HG03432 (cell line): Measurements from ENCODE around the gene PHGDH.

Experiments
- ATAC-seq: cut with Tn5 transposase; IDR thresholded peaks from one replicate; pipeline ENCODE4 v1.9.1; 2021; ENCODE audit warnings: mild to moderate bottlenecking, moderate library complexity; ENCODE audit not compliant: unreplicated experiment

Gene PHGDH

DNA sequence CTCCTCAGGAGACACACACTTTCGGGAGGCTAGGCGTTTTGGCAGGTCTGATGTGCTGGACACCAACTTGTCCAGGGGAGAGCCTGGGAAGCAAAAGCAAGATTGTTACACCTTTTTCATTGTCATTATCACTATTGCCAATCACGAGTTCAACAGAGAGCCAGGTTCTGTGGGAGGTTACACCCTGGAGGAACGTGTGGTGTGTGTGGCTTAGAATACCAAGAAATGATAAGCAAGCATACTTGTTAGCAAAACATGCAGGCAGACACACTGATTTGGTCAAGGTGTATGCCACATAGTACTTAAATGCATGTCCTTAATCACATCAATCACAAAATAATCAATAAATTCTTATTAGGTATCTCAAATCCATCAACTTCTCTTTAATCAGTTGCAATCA is 40.9 kb downstream of the PHGDH start:
- ATAC-seq = no peak

DNA sequence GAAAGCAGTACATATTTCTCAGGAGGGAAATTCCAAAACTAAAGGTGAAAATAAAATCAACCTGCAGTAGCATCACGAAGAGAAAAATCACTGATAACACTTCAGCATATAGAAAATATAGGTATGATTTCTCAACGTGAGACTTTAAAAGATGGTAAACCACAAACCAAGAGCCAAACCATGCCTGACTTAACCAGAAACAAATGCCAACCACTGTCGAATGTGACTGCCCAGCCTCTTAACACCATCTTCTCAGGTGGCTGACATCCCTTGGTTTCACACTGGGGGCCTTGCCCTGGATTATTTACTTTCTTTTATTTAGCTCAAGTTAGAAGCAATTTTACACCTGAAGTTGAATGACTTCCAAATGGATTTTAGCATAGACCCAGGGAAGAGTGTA is 46.9 kb downstream of the PHGDH start:
- no peak for ATAC-seq

DNA sequence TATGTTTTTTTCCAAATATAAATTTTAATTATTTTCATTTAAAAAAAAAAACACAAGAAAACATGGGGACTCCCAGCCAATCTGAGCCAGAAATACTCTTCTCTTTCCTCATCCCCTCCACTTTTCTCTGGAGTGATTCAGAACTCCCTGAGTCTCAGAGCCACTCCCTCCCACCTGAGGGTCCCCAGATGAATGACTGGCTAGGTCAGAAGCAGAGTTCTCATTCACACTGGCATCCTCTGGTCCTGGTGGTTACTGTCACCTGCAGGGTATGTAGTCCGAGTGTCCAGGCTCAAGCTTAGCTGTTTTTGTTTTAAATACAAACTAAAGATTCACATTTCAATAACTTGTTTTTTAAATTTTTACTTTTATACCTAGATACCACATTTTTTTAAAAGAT is 50.7 kb downstream of the PHGDH start:
- ATAC-seq = no peak

DNA sequence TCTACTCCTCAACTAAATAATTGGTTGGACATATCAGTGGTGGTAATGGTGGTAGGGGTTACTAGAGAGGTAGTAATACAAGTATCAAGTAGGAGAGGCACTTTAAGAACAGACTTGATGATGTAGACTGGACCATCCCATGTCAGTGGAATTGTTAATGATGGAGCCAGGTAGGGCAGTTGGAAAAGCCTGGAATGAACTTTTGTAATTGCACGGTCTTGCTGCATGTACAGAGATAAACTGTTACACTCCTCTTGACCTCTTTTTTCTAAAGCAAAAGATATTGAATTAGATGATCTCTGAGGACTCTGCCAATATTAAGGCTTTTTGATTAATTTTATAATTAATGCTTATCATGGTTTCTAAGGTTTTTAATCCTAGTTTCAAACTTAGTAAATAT is 51.2 kb downstream of the PHGDH start:
- ATAC-seq = no peak

DNA sequence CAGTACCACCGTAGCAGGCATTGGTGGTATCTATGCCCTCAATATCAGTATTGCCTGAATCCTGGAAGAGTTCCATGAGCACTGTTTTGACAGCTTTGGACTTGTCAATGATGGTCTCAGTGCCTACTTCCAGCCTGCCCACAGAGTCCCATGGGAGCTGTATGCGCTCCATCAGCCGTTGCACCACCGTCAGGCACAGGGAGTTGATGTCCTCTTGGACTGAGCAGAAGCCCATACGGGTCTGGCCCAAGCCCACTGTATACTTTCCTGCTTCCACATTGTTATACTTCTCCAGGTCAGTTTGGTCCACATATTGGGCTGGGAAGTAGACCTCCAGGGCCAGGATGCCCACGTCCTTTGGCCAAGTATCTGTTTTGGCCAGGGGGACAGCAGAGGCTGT is 52.5 kb downstream of the PHGDH start:
- ATAC-seq = no peak

DNA sequence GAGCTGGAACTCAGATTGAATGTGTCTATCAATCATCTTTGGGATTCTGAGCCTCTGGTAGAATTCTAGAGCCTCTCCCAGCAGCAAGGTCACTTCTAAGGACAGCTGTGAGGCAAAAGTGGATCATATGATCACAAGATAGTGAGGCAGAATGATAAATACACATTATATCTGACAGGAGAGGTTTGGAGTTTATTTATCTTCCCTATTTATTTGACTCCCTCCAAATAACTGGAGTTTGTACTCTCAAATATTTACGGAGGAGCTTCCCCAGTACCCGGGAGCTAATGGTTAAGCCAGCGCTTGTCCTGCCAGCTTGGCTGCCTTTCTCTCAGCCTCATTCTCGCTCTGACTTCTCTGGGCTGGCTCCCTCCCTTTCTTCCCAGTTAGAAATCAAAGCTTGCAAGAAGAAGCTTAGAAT is 54.6 kb downstream of the PHGDH start:
- ATAC-seq = no peak

DNA sequence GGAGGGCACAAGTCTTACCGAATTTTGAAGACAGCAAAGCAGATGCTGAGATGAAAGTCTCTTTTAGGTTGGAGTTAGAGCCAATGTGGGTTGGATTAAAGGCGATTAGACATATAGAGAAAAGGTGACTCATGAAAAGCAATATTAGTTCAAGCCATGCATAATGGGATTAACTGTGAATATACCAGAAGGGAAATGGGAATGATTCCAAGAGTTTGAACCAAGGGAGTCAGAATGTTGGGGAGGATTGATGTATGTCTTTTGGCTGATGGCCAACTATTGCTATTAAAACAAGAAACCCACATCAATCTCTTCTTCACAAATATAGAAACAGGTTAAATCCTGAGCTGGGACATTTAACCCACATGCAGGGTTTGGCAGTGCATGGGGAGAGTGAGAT is 55.8 kb downstream of the PHGDH start:
- no peak for ATAC-seq

DNA sequence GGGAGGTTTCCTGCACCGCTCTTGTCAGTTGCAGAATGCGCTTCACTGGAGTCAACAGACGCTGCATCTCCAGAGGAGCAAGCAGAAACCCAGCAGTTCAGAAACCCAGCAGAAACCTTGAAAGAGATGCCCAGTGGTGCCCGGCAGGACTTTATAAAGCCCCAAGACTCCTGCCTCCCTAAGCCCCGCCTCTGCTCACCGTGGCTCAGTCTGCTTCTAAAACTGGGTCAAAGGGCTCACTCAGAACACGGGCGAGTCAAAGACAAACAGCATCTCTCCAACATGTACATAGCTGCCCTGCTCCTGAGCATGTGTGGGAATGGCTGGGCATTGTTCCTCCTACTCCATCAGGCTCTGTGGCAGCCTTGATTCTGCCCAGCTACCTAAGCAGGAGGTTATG is 57.0 kb downstream of the PHGDH start, which contains the start of gene HMGCS2:
TSS of gene HMGCS2 (minus strand) at position 128 of the 400 bp plus-strand sequence. CDS start at position 67, 61 bp downstream.
- ATAC-seq = no peak

DNA sequence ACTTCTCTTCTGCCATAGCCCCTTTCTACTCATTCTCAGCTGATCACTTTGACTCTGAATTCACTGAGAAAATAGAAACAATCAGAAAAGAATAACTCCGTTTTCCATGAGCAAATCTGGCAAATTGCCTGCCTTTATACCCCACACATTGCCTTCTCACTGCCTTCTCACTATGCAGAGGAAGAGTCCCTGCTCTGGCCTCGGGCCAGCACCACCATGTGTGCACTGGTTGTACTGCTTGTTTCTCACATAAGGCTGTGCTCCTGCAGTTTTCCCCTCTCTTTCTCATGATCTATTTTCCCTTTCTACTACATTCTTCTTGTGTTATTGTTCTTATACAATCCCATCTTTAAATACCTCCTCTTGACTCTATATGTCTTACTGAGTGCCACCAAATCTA is 59.3 kb downstream of the PHGDH start:
- ATAC-seq = no peak

DNA sequence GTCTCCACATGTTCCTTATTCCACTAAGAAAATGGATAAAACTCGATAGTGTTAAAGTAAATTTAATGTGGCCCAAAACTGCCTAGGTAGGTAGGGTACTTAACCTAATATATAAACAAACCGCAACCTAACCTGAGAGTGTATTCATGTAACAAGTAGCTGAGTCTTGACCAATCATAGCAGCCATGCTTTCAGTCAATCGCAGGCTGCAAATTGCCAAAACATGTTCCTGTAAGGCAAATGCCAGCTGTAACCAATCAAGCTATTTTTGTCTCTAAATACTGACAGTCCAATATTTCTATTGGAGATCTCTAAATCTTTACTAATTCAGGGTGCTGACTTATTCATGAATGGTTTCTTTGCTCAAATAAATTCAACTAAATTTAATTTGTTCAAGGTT is 60.0 kb downstream of the PHGDH start:
- no peak for ATAC-seq

DNA sequence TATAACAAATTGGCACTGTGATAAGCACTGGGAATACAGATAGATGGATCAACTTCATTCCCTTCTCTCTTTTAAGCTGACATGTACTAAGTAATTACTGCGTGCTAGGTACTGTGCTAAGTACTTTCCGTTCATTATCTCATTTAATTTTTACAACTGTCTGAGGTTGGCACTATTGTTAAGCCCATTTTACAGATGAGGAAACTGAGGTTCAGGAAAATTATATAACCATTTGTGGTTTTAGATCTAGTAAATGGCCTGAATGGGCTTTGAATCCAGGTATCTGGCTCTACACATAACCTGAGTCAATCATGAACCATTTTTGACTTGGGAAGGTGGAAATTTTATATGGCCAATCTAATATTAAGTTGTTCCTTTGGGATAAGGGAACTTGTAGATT is 60.6 kb downstream of the PHGDH start:
- no peak for ATAC-seq

DNA sequence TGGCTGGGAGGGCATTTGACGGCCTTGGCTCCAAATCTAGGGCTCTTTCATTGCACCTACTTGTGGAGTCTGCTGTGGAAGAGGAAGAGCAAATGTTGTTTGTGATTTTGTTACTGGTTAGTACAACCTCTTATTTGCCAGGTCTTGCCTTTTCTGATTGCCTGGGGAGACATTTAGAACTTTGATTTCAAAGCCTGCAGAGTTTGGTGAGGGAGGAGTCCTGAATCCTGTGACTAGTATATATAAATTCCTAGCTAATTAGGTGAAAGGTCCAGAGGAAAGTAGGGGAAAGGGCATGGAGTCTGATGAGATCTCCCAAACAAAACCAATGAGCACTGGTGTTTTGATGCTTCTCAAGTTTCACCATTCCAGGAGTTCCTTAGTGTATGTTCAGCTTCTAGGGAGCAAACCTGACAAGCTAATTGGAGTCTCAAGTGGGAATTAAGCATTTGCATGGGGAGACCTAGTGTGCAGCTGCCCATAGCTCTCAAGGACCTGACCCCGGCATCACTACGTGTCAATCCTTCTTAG is 62.0 kb downstream of the PHGDH start:
- no peak for ATAC-seq

DNA sequence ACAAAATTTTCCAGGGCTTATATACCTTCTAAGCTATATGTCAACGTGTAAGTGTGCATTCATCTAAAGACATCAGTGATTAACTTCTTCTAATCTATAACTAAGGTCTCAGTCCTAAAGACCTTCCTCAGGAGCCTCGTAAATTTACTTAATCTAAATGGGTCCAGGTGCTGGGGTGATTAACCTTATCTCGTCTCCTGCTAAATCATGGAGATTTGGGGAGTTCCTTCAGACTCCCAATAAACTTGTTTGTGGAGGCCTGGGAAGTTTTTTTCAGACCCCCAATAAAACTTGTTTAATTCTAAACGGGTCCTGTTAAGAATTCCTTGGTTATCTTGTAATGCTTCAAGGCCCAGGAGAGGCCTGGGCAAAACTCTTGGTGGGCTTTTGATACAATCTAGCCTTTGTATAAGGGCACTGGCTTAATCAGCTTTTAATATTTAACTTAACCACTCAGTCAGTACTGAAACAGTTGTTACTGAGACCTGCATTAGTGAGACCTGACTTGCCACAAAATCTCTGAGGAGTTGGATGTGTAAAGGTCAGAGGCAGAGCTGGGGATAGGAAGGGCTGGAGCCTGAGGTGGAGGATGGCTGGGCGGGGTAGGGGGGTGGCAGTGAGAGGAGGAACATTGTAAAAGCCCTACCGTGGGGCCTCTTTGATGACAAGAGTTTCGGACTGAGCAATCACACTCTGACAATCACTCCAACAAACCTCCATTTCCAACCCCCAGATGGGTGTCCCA is 63.2 kb downstream of the PHGDH start:
- ATAC-seq = no peak

DNA sequence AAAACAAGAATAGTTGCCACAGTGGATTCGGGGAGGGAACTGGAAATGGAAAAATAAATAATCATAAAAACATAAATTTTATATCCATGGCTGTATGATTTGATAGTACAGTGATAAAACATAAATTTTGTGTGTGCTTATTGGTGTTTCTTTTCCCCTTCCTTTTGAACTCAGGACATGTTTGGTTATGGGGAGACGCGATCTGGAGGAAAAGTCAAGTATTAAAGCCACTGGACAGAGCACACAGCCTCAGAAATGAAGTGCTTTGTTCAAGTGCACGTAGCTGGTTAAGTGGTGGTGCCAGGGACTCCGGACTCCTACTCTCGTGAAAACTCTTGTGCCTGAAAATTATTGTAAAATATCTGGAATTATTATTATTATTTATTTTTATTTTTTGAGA is 66.6 kb downstream of the PHGDH start:
- ATAC-seq = no peak

DNA sequence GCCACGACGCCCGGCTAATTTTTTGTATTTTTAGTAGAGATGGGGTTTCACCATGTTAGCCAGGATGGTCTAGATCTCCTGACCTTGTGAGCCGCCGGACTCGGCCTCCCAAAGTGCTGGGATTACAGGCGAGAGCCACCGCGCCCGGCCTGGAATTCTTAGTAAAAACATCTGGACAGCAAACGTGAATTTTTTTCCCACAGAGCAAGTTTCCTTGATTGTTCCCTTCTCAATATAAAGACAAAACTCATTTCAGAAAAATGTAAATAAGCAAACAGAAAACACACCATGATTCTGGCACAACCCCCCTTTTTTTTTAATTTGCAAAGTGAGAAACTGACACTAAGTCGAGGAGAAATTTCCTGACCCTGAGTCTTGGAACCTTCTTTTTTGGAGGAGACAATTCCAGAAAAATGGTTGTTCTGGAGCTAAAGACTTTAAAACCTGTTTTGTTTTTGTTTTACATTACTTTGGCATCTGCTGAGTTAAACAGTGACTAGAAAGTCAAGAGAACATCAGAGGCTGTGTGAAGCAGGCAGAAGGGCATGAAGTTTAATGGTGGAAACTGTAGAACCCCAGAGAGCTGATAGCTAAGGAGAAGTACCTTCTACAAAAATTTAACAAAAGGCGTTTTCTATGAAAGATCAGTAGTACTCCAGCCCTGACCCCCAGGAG is 67.3 kb downstream of the PHGDH start:
- no peak for ATAC-seq

DNA sequence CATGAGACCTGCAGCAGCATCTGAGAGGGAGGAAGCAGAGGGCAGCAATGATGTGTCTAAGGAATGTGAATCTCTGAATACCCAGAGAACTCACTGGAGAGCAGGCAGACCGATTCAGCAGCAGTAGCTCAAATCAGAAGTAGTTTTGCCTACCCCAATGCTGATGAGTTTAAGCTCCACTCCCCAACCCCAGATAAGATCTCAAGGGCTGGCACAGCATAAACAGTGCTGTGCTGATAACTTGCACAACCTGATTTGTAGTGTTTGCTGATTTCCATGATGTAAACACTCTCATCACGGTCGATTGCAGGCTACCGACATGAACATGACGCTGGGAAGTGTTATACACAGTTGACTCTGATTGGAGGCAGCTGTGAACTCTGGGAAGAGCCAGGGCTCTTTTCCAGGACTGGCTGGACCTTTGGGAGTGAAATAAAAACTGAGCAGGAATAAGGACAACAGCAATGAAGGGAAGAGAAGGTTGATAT is 68.2 kb downstream of the PHGDH start:
- no peak for ATAC-seq

DNA sequence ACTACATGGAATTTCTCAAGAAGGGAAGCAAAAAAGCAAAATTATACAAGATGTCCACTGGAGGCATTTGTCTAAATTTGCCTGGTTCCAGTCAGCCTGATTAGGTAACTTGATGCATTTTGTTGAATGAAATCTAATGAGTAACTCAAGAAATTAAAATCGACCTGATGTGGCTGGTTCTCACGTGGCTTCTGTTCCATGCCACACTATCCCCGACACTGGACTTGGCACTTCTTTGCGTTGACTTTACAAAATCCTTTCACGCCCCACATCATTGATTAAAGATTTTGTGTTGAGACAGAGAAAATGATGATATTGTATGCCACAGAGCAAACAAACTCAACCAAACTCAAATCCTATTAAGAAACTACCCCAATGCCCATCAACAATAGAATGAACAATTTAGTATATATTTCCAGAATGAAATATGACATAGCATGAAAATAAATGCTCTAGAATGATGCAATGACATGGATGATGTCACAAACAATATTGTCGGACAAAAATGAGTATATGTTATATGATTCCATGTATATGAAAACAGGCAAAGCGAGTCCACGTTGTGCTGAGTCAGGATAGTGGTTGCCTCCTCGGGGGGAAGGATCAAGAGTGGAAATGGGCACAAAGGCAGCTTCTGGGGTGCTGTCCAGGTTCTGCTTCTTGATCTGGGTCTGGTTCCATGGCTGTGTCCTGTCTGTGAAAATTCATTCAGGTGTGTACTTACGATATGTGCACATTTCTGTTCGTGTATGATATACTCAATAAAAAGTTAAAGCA is 69.9 kb downstream of the PHGDH start:
- no peak for ATAC-seq

DNA sequence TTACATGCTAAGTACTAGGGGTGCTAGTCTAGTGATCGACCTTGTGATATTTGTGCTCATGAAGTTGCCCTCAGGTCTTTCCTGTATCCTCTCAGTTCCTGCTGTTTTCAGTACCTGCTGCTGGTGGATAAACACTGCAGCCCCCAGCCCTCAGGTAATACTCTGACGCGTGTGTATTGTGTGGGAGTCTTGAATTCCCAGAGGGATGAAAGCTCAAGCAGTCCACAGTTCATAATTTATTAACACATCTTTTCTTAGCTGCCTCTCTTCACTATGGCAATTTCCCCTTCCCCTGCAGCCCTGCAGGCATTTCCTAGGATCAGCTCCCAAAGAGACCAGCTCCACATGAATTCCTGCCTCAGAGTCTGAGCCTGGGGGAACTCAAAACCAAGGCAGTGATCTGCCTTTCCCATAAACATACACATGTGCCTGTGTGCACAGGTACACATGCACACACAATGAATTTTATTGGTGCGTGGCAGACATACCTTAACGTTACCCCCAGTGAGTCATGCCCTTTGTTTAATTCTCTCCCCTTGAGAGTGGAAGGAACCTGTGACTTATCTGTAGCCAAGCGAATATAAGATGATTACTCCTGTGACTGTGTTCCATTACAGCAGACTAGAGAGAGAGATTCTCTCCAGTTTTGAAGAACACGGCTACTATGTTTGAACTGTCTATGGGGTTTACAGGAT is 71.0 kb downstream of the PHGDH start:
- ATAC-seq = no peak

DNA sequence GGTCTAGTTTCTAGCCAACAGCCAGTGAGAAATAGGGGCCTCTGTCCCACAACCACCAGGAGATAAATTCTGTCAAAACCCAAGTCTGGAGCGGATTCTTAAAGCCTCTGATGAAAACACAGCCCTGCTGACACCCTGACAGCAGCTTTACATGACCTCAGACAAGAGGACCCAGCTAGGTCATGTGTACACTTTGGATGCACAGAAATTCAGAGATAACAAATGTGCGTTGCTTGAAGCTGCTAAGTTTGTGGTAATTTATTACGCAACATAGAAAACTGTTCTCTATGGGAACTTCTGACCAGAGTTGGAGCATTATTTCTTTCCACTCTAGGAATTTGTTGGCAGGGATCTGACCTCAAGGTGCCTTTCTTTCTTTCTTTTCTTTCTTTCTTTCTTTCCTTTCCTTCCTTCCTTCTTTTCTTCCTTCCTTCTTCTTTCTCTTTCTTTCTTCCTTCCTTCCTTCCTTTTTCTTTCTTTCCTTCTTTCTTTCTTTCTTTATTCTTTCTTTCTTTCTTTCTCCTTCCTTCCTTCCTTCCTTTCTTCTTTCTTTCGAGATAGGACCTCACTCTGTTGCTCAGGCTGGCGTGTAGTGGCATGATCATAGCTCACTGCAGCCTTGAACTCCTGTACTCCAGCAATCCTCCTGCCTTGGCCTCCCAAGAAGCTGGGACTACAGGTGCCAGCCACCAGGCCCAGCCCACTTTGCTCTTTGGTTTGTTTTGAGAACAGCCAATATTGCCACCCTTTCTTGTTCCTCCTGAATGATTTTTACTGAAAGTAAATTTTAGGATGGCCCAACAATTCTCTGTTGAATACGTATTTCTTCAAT is 71.8 kb downstream of the PHGDH start:
- no peak for ATAC-seq

DNA sequence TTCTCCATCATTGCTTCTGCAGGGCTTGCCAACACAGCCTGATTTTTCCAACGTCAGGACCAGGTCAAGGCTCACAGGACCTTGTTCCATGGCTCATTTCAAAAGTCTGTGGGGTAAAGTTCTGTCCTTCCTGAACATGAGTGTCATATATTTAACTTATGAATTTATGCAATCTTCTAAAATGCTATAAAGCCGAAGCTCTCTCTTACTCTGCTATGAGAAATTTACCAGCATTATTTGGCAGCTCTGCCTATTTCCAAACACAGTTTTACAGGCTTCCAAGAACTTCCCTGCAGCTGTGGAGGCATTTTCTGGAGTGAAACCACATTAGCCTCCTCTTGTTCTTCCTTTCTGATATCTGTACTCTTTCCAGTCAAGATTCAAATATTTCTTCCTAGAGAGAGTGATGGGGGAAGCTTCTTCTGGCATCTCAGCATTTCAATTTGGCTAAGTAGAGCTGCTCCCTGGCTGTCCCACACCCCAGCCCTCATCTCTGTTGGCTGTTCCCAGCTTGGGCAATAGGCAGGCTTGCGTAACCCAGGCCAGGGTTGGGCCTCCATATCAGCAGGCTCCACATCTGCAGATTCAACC is 72.6 kb downstream of the PHGDH start:
- no peak for ATAC-seq
